OCI-M2 (cell line): ENCODE measurements around the gene PODXL2.

Experiments used
- DNase-seq: peaks from one replicate; lab custom pipeline; 2025; ENCODE audit not compliant: unreplicated experiment; lab: John Stamatoyannopoulos, UW

The PODXL2 gene

DNA sequence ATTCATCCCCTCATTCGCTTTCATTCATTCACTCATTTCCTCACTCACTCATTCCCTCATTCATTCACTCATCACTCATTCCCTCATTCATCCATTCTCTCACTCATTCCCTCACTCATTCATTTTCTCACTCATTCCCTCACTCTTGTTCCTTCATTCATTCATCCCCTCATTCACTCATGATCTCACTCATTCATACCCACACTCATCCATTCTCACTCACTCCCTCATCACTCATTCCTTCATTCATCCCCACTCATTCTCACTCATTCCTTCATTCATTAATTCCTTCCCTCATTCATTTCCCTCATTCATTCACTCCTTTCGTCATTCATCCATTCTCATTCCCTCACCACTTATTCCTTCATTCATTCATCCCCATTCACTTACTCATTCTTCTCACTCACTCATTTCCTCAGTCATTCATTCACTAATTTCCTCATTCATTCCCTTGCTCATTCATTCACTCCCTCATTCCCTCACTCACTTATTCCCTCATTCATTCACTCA, 58.3 kb downstream of the PODXL2 start:
- no peak for DNase-seq

GRCh38 chr3:127688022-127688415, 59.0 kb downstream of the PODXL2 start:
- no peak for DNase-seq

GRCh38 chr3:127688416-127689265, 59.7 kb downstream of the PODXL2 start:
- DNase-seq: no peak

GRCh38 chr3:127689266-127689860, 60.4 kb downstream of the PODXL2 start:
- no peak for DNase-seq

- no peak for DNase-seq
Measured at GRCh38 chr3:127690106-127690505, 61.1 kb downstream of the PODXL2 start.

DNA sequence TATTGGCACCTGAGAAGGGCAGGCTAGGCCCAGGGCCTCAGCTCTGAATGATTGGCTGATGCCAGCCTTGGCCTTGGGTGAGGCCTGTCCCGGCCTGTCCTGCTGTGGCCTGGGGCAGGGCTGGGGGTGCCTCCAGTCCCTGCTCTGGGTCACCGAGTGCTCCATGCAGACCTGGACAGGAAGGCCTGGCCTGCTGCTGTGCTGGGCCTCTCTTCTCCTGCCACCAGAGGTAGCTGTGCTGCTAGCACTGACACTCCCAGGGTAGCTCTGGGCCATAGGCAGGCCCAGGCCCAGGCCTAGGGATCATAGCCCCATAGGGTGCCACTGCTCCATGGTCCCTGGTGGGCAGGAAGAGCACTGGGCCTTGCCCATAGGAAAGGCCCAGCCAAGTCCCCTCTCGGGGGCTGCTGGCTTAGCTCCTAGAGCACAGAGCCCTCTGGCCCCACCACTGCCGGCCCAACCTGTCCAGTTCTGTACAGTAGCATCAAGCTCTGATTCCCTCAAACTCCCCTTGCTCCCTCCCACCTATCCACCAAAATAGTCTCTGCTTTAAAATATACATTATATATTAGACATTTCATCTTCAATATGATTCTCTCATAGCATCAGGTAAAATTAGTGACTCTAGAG, 62.0 kb downstream of the PODXL2 start:
- no peak for DNase-seq

DNA sequence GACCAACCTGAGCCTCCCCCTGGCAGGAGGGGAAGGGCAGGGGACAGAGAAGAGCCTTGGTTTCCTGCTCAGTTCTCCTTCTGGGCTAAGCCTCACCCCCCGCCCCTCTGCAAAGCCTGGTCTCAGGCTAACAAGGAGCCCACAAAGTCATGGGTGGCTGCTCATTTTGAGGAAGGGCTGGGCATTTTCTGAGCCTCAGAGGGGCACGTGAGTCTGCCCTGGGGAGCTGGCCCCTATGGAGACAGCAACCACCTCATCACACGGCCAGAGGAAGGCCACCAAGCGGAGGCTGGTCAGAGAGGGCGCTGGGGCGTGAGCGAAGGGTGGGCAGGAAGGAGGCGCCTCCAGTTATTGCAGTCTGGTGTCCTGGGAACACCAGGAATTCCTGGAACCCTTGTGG, 62.5 kb downstream of the PODXL2 start:
- DNase-seq: no peak

- DNase-seq: no peak
Measured at GRCh38 chr3:127691974-127692373, 63.0 kb downstream of the PODXL2 start.

DNA sequence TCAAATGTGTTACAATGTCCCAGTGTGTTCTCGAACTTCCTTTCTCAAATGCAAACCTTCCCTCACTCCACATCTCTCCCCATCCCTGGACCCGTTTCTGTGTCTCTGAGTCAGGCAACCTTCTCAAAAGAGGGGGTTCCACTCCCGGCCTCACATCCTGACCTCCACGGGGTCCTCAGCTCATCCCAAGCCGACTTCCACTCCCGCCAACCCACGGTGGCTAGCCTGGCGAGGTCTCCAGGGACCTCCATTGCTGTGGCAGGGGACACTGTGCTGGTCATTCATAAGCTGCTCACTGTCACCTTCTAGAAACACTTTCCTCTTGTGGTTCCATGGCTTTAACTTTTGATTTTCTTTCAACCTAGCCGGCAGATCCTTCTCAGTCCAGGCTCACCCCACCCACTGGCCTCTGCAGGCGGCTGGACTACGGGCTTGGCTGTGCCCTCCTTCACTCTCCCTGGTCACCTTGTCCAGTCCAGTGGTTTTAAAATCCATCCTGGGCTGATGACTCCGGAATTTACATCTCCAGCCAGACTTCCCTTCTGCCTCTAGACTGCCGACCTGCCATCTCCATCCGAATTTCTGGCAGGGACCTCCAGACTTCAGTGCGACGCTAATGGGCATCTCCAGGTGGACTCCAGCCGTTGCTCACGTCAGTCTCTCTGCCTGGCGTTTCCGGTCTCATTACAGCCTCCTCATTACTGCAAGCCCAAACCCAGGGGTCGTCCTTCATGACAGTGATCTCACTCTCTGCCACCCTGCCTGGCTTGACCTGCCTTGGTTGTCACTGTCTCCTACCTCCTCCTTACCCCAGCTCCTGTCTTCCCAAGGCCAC, 63.7 kb downstream of the PODXL2 start:
- DNase-seq: no peak

- no peak for DNase-seq
Measured at GRCh38 chr3:127693336-127693843, 64.4 kb downstream of the PODXL2 start.

DNA sequence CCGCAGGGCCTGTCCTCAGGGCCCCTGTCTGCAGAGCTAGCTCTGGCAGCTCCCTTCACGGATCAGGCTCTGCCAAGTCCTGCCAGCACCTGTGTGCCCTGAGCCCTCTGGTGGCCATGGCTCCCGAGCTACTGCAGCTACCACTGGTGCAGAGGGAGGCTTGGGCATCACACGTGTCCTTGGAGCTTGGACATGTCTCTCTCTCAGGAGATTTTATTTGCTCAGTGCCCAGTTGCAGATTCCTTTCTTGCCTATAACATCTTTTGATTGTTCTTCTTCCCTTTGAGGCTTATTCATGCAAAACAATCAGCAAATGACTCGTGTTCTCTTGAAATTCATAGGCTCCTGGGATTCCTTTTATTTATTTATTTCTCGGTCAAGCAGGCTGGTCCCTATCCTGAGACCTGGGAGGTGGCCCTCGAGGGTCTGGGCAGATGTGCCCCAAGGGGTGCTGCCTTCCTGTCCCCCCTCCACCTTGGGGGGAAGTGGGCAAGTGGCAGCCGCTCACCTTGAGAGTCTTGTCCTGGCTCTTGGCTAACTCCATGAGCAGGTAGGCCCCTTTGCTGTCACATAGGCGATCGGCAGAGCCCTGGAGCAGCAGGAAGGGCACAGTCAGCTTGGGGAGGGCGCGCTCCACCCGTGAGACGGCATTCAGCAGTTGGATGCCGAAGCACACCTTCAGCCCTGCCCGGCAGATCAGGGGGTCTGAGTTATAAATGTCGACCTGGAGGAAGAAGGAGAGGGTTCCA, 65.7 kb downstream of the PODXL2 start:
- DNase-seq: no peak

- DNase-seq: no peak
Measured at GRCh38 chr3:127697551-127698240, 68.7 kb downstream of the PODXL2 start.

- DNase-seq: no peak
Measured at GRCh38 chr3:127698286-127698685, 69.3 kb downstream of the PODXL2 start.

- DNase-seq: no peak
Measured at GRCh38 chr3:127698691-127699415, 69.9 kb downstream of the PODXL2 start.

GRCh38 chr3:127699416-127700300, 70.7 kb downstream of the PODXL2 start:
- DNase-seq: no peak

GRCh38 chr3:127700406-127700805, 71.4 kb downstream of the PODXL2 start:
- DNase-seq: no peak

DNA sequence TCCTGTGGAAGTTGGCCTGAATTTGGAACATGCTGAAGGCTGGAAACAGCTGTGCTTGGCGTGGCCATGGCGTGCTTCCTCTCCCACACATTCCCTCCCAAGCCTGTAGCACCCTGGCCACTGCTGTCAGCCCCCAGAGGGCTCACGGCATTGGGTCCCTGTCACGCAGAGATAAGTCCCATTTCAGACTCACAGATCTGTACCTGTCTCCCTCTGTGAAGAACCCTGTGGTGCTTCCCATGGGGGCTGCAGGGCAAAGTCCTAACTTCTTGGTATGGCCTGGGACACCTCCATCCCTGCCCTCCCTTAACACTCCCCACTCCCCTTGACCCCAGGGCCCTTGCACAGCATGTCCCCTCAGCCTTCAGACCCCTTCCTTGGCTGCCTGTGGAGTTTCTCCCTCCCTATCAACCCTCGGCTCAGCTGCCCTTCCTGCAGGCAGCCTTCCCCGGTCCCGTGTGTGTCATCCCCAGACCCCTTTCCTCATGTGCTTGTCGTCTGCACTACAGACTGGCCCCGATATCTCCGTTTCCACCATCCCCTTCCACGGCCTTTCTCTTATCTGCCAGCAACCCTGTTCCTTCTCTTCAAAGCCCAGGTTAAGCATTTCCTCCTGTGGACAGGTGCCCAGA, 72.4 kb downstream of the PODXL2 start:
- DNase-seq: no peak
